IMR-90 (cell line): ENCODE measurements around the gene GALNT12. TPM values are rescaled to one million over a fixed set of nuclear protein-coding genes. Genes with fewer than 3 reads are reported as not detected.

Experiments
- ATAC-seq: fragments of 200-7000 bp; cut with Tn5 transposase; 2 replicates; pipeline ENCODE4 v1.9.1; 2020; ENCODE audit warnings: low read depth, mild to moderate bottlenecking, moderate library complexity
- BruUV-seq: library from RNA; stranded (reverse); fragments of 400-500 nt; replicated peaks from 2 replicates; lab custom pipeline; 2021; lab: Mats Ljungman, UMichigan
- CTCF ChIA-PET: fragments of 300-600 bp; formaldehyde crosslinking; extraction: SDS; loops from one replicate; lab custom pipeline; 2021; ENCODE audit warnings: antibody characterized with exemption; lab: Yijun Ruan, JAX
- POLR2A ChIA-PET: fragments of 300-600 bp; sonication (Branson Sonifier 250); formaldehyde crosslinking; loops from one replicate; lab custom pipeline; 2022; ENCODE audit warnings: antibody characterized with exemption; ENCODE audit not compliant: unreplicated experiment; lab: Charles Lee
- DNase-seq: peaks from one replicate; pipeline ENCODE4 v3.0.0; 2013
- H2AFZ ChIP-seq: replicated peaks from 2 replicates; pipeline ENCODE3; 2013; ENCODE audit warnings: low read length, mild to moderate bottlenecking; ENCODE audit not compliant: poor library complexity
- H2AK5ac ChIP-seq: 2 replicates; pipeline ENCODE4 v1.6.1; 2013; ENCODE audit warnings: low read depth, low read length, inconsistent platforms
- H2AK9ac ChIP-seq: replicated peaks from 2 replicates; pipeline ENCODE3; 2013; ENCODE audit warnings: mild to moderate bottlenecking, low read depth, low read length, moderate library complexity; ENCODE audit not compliant: poor library complexity
- H2BK120ac ChIP-seq: 2 replicates; pipeline ENCODE4 v1.6.1; 2013; ENCODE audit warnings: low read depth, low read length, inconsistent platforms
- H2BK15ac ChIP-seq: 3 replicates; pipeline ENCODE4 v1.6.1; 2013; ENCODE audit warnings: low read depth, low read length, inconsistent platforms
- H2BK20ac ChIP-seq: 2 replicates; pipeline ENCODE4 v1.6.1; 2013; ENCODE audit warnings: low read depth, mild to moderate bottlenecking, inconsistent platforms, low read length, moderate library complexity
- H2BK5ac ChIP-seq: 2 replicates; pipeline ENCODE4 v1.6.1; 2013; ENCODE audit warnings: mild to moderate bottlenecking, low read depth, low read length, inconsistent platforms; ENCODE audit not compliant: poor library complexity, severe bottlenecking
- H3K14ac ChIP-seq: replicated peaks from 2 replicates; pipeline ENCODE4 v1.6.1; 2013; ENCODE audit warnings: low read depth, low read length, inconsistent platforms
- H3K18ac ChIP-seq: 2 replicates; pipeline ENCODE4 v1.6.1; 2013; ENCODE audit warnings: low read depth, low read length, control low read depth
- H3K23ac ChIP-seq: 2 replicates; pipeline ENCODE4 v1.6.1; 2013; ENCODE audit warnings: low read depth, low read length, inconsistent platforms
- H3K27ac ChIP-seq: 2 replicates; pipeline ENCODE4 v1.5.1; 2013; ENCODE audit warnings: mild to moderate bottlenecking, control low read depth, low read length; ENCODE audit not compliant: insufficient read depth
- H3K27me3 ChIP-seq: 2 replicates; pipeline ENCODE4 v1.6.1; 2013; ENCODE audit warnings: low read length; ENCODE audit not compliant: control insufficient read depth, insufficient read depth
- H3K36me3 ChIP-seq: 2 replicates; pipeline ENCODE4 v1.6.1; 2013; ENCODE audit warnings: low read length, mixed read lengths; ENCODE audit not compliant: control insufficient read depth, insufficient read depth
- H3K4ac ChIP-seq: 2 replicates; pipeline ENCODE4 v1.6.1; 2013; ENCODE audit warnings: low read depth, low read length, inconsistent platforms
- H3K4me1 ChIP-seq: 2 replicates; pipeline ENCODE4 v1.6.1; 2013; ENCODE audit warnings: low read length, mixed read lengths; ENCODE audit not compliant: control insufficient read depth, insufficient read depth
- H3K4me2 ChIP-seq: 2 replicates; pipeline ENCODE4 v1.6.1; 2013; ENCODE audit warnings: low read depth, mild to moderate bottlenecking, control low read depth, low read length, moderate library complexity
- H3K4me3 ChIP-seq: 2 replicates; pipeline ENCODE4 v1.5.1; 2013; ENCODE audit warnings: low read depth, mild to moderate bottlenecking, control low read depth, low read length, moderate library complexity; ENCODE audit not compliant: insufficient read depth
- H3K56ac ChIP-seq: 2 replicates; pipeline ENCODE4 v1.6.1; 2013; ENCODE audit warnings: low read length, inconsistent platforms; ENCODE audit not compliant: insufficient read depth; ENCODE audit errors: extremely low read depth
- H3K79me1 ChIP-seq, 2 experiments: 2 replicates each; pipeline ENCODE4 v1.6.1; 2013; ENCODE audit warnings: low read length in 2 of 2, inconsistent platforms in 1 of 2, low read depth in 1 of 2
- H3K9ac ChIP-seq: 2 replicates; pipeline ENCODE4 v1.6.1; 2013; ENCODE audit warnings: low read depth, low read length, control low read depth
- H3K9me1 ChIP-seq: 2 replicates; pipeline ENCODE4 v1.6.1; 2013; ENCODE audit warnings: low read length, inconsistent platforms; ENCODE audit not compliant: insufficient read depth
- H3K9me3 ChIP-seq: 2 replicates; pipeline ENCODE4 v1.6.1; 2013; ENCODE audit warnings: low read length; ENCODE audit not compliant: control insufficient read depth, insufficient read depth
- H4K20me1 ChIP-seq: 2 replicates; pipeline ENCODE4 v1.6.1; 2013; ENCODE audit warnings: low read length, inconsistent platforms; ENCODE audit not compliant: insufficient read depth
- H4K5ac ChIP-seq: 2 replicates; pipeline ENCODE4 v1.6.1; 2013; ENCODE audit warnings: mild to moderate bottlenecking, low read depth, low read length, control low read depth
- H4K8ac ChIP-seq, 2 experiments: 2 replicates each; pipeline ENCODE4 v1.6.1; 2013; ENCODE audit warnings: low read depth in 2 of 2, low read length in 2 of 2, control low read depth in 1 of 2, inconsistent platforms in 1 of 2
- H4K91ac ChIP-seq: 2 replicates; pipeline ENCODE4 v1.6.1; 2013; ENCODE audit warnings: low read depth, low read length, inconsistent platforms; ENCODE audit not compliant: insufficient read depth
- BHLHE40 ChIP-seq: fragments of 150-350 bp; IDR thresholded peaks from 2 replicates; pipeline ENCODE4 v1.6.1; 2016; ENCODE audit warnings: mild to moderate bottlenecking, low read depth, low read length
- CEBPB ChIP-seq: IDR thresholded peaks from 2 replicates; pipeline ENCODE4 v1.6.1; 2012; ENCODE audit warnings: low read depth, low read length, improper control_type of control experiment
- CHD1 ChIP-seq: IDR thresholded peaks from 2 replicates; pipeline ENCODE4 v1.6.1; 2012; ENCODE audit warnings: low read depth, low read length, improper control_type of control experiment
- ELK1 ChIP-seq: fragments of 150-350 bp; IDR thresholded peaks from 2 replicates; pipeline ENCODE4 v1.6.1; 2016; ENCODE audit warnings: low read depth, mild to moderate bottlenecking, low read length, moderate library complexity, borderline replicate concordance
- FOS ChIP-seq: fragments of 150-350 bp; IDR thresholded peaks from 2 replicates; pipeline ENCODE4 v1.6.1; 2016; ENCODE audit warnings: low read depth, low read length
- NFE2L2 ChIP-seq: fragments of 150-350 bp; IDR thresholded peaks from 2 replicates; pipeline ENCODE4 v1.6.1; 2016; ENCODE audit warnings: low read depth, mild to moderate bottlenecking, low read length
- POLR2A ChIP-seq: IDR thresholded peaks from 2 replicates; pipeline ENCODE4 v1.6.1; 2012; ENCODE audit warnings: mild to moderate bottlenecking, low read depth, low read length
- RAD21 ChIP-seq: IDR thresholded peaks from 2 replicates; pipeline ENCODE4 v1.6.1; 2012; ENCODE audit warnings: low read length, improper control_type of control experiment
- RCOR1 ChIP-seq: IDR thresholded peaks from 2 replicates; pipeline ENCODE4 v1.6.1; 2012; ENCODE audit warnings: mild to moderate bottlenecking, low read length, improper control_type of control experiment; ENCODE audit not compliant: insufficient replicate concordance
- RFX5 ChIP-seq: IDR thresholded peaks from 2 replicates; pipeline ENCODE4 v1.8.0; 2012; ENCODE audit warnings: low read depth, mild to moderate bottlenecking, low read length, moderate library complexity
- SMC3 ChIP-seq: fragments of 150-350 bp; IDR thresholded peaks from 2 replicates; pipeline ENCODE4 v1.6.1; 2016; ENCODE audit warnings: low read depth, mild to moderate bottlenecking, antibody characterized with exemption, low read length, moderate library complexity
- WGBS, 2 experiments: methylation state at CpG; one replicate each; pipeline versions ENCODE4 v1.1.5 to v1.1.7; 2013; ENCODE audit warnings: missing lambda C conversion rate in 2 of 2; ENCODE audit not compliant: insufficient read length in 1 of 2; ENCODE audit errors: extremely low coverage in 2 of 2; 5-methylcytosine and 5-hydroxymethylcytosine counted together
- dilution Hi-C: fragments of 300-500 bp; cut with HindIII; formaldehyde crosslinking; loops from one replicate; pipeline ENCODE4 v1.14.3; 2018; ENCODE audit warnings: low sequenced_read_pairs; ENCODE audit not compliant: unreplicated experiment
- in situ Hi-C: fragments of 300-500 bp; cut with MboI; formaldehyde crosslinking; loops from 3 replicates; pipeline ENCODE4 v1.14.3; 2019; ENCODE audit warnings: low sequenced_read_pairs, inconsistent platforms, mixed read lengths
- intact Hi-C: fragments of 100-400 bp; cut with micrococcal nuclease; formaldehyde crosslinking; loops from 2 replicates; pipeline ENCODE4 v1.10.0; 2022
- polyA plus RNA-seq, 3 experiments: library from polyadenylated mRNA; depleted of rRNA; stranded (reverse); fragments of >200 nt; gene quantifications; 2 replicates each; pipeline ENCODE4 v1.2.3, GENCODE V29; 2012; ENCODE audit warnings: low replicate concordance in 1 of 3
- total RNA-seq: library from RNA; depleted of rRNA; stranded (reverse); fragments of >200 nt; gene quantifications from 2 replicates; pipeline ENCODE4 v1.2.3, GENCODE V29; 2012
- TF ChIP-seq, protein P1 (sequence below): conservative IDR thresholded peaks from 2 replicates; pipeline ENCODE4 v1.5.1; 2012; ENCODE audit warnings: mild to moderate bottlenecking, low read depth, low read length, improper control_type of control experiment

The GALNT12 gene
- total and polyA plus RNA-seq, 2 of the 4 experiments (the other 2 are of a cell fraction) = 2.3 to 2.5 TPM

DNA sequence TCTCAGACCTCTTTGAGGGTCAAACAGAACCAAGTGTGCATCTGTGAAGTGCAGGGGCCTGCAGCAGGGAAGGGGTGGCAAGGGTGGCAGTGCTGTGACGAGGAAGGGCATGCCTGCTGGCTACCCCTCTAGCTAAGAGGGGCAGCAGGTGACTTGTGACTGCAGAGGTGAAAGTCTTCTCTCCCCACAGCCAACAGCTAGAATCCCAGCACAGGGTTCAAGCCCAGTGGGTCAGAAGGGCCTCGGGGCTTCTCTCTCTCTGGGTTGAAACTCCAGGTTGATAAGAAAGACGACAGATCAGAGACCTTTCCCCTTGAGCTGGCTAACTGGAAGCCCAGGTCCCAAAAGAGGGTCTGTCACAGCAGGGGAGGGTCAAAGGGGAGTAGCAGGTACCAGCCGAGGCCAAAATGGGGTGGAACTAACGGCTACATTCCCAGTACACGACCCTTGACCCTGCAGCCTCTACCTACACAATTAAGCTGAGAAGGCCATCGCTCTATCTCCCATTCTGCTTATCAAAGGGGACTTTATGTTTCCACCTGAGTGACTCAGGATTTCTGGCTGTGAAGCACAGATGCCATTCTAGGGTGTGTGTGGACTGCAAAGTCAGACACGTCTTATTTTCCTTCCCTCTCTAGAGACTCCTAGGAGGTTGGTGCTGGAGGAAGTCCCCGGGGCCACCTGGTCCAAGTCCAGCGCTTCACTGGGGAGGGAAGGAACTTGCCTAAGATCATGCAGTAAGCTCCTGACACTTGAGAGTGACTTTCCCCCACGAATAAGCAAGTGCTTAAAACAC, 25.7 kb upstream of the GALNT12 start:
- TF ChIP-seq, protein P1, sequence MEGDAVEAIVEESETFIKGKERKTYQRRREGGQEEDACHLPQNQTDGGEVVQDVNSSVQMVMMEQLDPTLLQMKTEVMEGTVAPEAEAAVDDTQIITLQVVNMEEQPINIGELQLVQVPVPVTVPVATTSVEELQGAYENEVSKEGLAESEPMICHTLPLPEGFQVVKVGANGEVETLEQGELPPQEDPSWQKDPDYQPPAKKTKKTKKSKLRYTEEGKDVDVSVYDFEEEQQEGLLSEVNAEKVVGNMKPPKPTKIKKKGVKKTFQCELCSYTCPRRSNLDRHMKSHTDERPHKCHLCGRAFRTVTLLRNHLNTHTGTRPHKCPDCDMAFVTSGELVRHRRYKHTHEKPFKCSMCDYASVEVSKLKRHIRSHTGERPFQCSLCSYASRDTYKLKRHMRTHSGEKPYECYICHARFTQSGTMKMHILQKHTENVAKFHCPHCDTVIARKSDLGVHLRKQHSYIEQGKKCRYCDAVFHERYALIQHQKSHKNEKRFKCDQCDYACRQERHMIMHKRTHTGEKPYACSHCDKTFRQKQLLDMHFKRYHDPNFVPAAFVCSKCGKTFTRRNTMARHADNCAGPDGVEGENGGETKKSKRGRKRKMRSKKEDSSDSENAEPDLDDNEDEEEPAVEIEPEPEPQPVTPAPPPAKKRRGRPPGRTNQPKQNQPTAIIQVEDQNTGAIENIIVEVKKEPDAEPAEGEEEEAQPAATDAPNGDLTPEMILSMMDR = no peak
- TF ChIP-seq NFE2L2 = no peak
- no peak for TF ChIP-seq RAD21
- no peak for TF ChIP-seq ELK1
- no peak for TF ChIP-seq FOS
- TF ChIP-seq POLR2A = no peak
- TF ChIP-seq CHD1 = no peak
- TF ChIP-seq CEBPB = no peak
- no peak for TF ChIP-seq BHLHE40
- TF ChIP-seq RCOR1 = no peak
- TF ChIP-seq SMC3 = no peak
- TF ChIP-seq RFX5 = no peak
- Histone ChIP-seq H3K23ac (no peak overlapping the region), H3K27me3 (no peaks in the 10 kb centered on the region), H3K4me2 (no peak overlapping the region), H4K91ac (no peak overlapping the region), H2BK5ac (no peak overlapping the region), H2AK9ac (no peak overlapping the region), H3K4ac (no peak overlapping the region), H4K5ac (no peak overlapping the region), H3K18ac (no peak overlapping the region), H3K36me3 (peaks cover 23% of the 10 kb centered on the region), H2BK15ac (no peak overlapping the region), H3K14ac (no peak overlapping the region), H3K79me1 (peaks cover 5 to 11% of the 10 kb centered on the region in 2 experiments; a peak in 2 of 4 replicates), H3K9ac (no peak overlapping the region), H3K4me1 (no peaks in the 10 kb centered on the region), H3K56ac (no peak overlapping the region), H2BK20ac (no peak overlapping the region), H3K4me3 (no peak overlapping the region), H2AK5ac (no peak overlapping the region), H2AFZ (no peak overlapping the region), H4K20me1 (peaks cover 2% of the 10 kb centered on the region; the same call in 1 of the 2 replicates), H4K8ac (no peak overlapping the region), H3K9me1 (no peaks in the 10 kb centered on the region), H3K27ac (no peak overlapping the region), H3K9me3 (no peaks in the 10 kb centered on the region), H2BK120ac (no peak overlapping the region)
- CTCF ChIA-PET = interaction anchor here (0.6 kb wide), 1 partner anchor 10 kb away, joined by 3 read pairs; no protein-coding TSS in a partner anchor
- dilution Hi-C loops (no loop called here), in situ Hi-C loops (no loop called here), intact Hi-C loops (no loop called here)
- POLR2A ChIA-PET = no interaction called here
- ATAC-seq = no peak
- no TSS peak for BruUV-seq
- no peak for DNase-seq
- WGBS, 2 experiments = 60% methylated on average over 1 of the region's 11 CpGs; no CpG with 5 or more reads in 1 of the 2 experiments
